IMR-90 (cell line): ENCODE results near the gene SV2B. TPM values are rescaled to one million over a fixed set of nuclear protein-coding genes. Genes with fewer than 3 reads are reported as not detected.

Experiments used
- ATAC-seq: fragments of 200-7000 bp; cut with Tn5 transposase; 2 replicates; pipeline ENCODE4 v1.9.1; 2020; ENCODE audit warnings: low read depth, mild to moderate bottlenecking, moderate library complexity
- BruUV-seq: library from RNA; stranded (reverse); fragments of 400-500 nt; replicated peaks from 2 replicates; lab custom pipeline; 2021; lab: Mats Ljungman, UMichigan
- CTCF ChIA-PET: fragments of 300-600 bp; formaldehyde crosslinking; extraction: SDS; loops from one replicate; lab custom pipeline; 2021; ENCODE audit warnings: antibody characterized with exemption; lab: Yijun Ruan, JAX
- POLR2A ChIA-PET: fragments of 300-600 bp; sonication (Branson Sonifier 250); formaldehyde crosslinking; loops from one replicate; lab custom pipeline; 2022; ENCODE audit warnings: antibody characterized with exemption; ENCODE audit not compliant: unreplicated experiment; lab: Charles Lee
- DNase-seq: peaks from one replicate; pipeline ENCODE4 v3.0.0; 2013
- H2AFZ ChIP-seq: replicated peaks from 2 replicates; pipeline ENCODE3; 2013; ENCODE audit warnings: low read length, mild to moderate bottlenecking; ENCODE audit not compliant: poor library complexity
- H2AK5ac ChIP-seq: 2 replicates; pipeline ENCODE4 v1.6.1; 2013; ENCODE audit warnings: low read depth, low read length, inconsistent platforms
- H2AK9ac ChIP-seq: replicated peaks from 2 replicates; pipeline ENCODE3; 2013; ENCODE audit warnings: mild to moderate bottlenecking, low read depth, low read length, moderate library complexity; ENCODE audit not compliant: poor library complexity
- H2BK120ac ChIP-seq: 2 replicates; pipeline ENCODE4 v1.6.1; 2013; ENCODE audit warnings: low read depth, low read length, inconsistent platforms
- H2BK15ac ChIP-seq: 3 replicates; pipeline ENCODE4 v1.6.1; 2013; ENCODE audit warnings: low read depth, low read length, inconsistent platforms
- H2BK20ac ChIP-seq: 2 replicates; pipeline ENCODE4 v1.6.1; 2013; ENCODE audit warnings: low read depth, mild to moderate bottlenecking, inconsistent platforms, low read length, moderate library complexity
- H2BK5ac ChIP-seq: 2 replicates; pipeline ENCODE4 v1.6.1; 2013; ENCODE audit warnings: mild to moderate bottlenecking, low read depth, low read length, inconsistent platforms; ENCODE audit not compliant: poor library complexity, severe bottlenecking
- H3K14ac ChIP-seq: replicated peaks from 2 replicates; pipeline ENCODE4 v1.6.1; 2013; ENCODE audit warnings: low read depth, low read length, inconsistent platforms
- H3K18ac ChIP-seq: 2 replicates; pipeline ENCODE4 v1.6.1; 2013; ENCODE audit warnings: low read depth, low read length, control low read depth
- H3K23ac ChIP-seq: 2 replicates; pipeline ENCODE4 v1.6.1; 2013; ENCODE audit warnings: low read depth, low read length, inconsistent platforms
- H3K27ac ChIP-seq: 2 replicates; pipeline ENCODE4 v1.5.1; 2013; ENCODE audit warnings: mild to moderate bottlenecking, control low read depth, low read length; ENCODE audit not compliant: insufficient read depth
- H3K27me3 ChIP-seq: 2 replicates; pipeline ENCODE4 v1.6.1; 2013; ENCODE audit warnings: low read length; ENCODE audit not compliant: control insufficient read depth, insufficient read depth
- H3K36me3 ChIP-seq: 2 replicates; pipeline ENCODE4 v1.6.1; 2013; ENCODE audit warnings: low read length, mixed read lengths; ENCODE audit not compliant: control insufficient read depth, insufficient read depth
- H3K4ac ChIP-seq: 2 replicates; pipeline ENCODE4 v1.6.1; 2013; ENCODE audit warnings: low read depth, low read length, inconsistent platforms
- H3K4me1 ChIP-seq: 2 replicates; pipeline ENCODE4 v1.6.1; 2013; ENCODE audit warnings: low read length, mixed read lengths; ENCODE audit not compliant: control insufficient read depth, insufficient read depth
- H3K4me2 ChIP-seq: 2 replicates; pipeline ENCODE4 v1.6.1; 2013; ENCODE audit warnings: low read depth, mild to moderate bottlenecking, control low read depth, low read length, moderate library complexity
- H3K4me3 ChIP-seq: 2 replicates; pipeline ENCODE4 v1.5.1; 2013; ENCODE audit warnings: low read depth, mild to moderate bottlenecking, control low read depth, low read length, moderate library complexity; ENCODE audit not compliant: insufficient read depth
- H3K56ac ChIP-seq: 2 replicates; pipeline ENCODE4 v1.6.1; 2013; ENCODE audit warnings: low read length, inconsistent platforms; ENCODE audit not compliant: insufficient read depth; ENCODE audit errors: extremely low read depth
- H3K79me1 ChIP-seq, 2 experiments: 2 replicates each; pipeline ENCODE4 v1.6.1; 2013; ENCODE audit warnings: low read length in 2 of 2, inconsistent platforms in 1 of 2, low read depth in 1 of 2
- H3K9ac ChIP-seq: 2 replicates; pipeline ENCODE4 v1.6.1; 2013; ENCODE audit warnings: low read depth, low read length, control low read depth
- H3K9me1 ChIP-seq: 2 replicates; pipeline ENCODE4 v1.6.1; 2013; ENCODE audit warnings: low read length, inconsistent platforms; ENCODE audit not compliant: insufficient read depth
- H3K9me3 ChIP-seq: 2 replicates; pipeline ENCODE4 v1.6.1; 2013; ENCODE audit warnings: low read length; ENCODE audit not compliant: control insufficient read depth, insufficient read depth
- H4K20me1 ChIP-seq: 2 replicates; pipeline ENCODE4 v1.6.1; 2013; ENCODE audit warnings: low read length, inconsistent platforms; ENCODE audit not compliant: insufficient read depth
- H4K5ac ChIP-seq: 2 replicates; pipeline ENCODE4 v1.6.1; 2013; ENCODE audit warnings: mild to moderate bottlenecking, low read depth, low read length, control low read depth
- H4K8ac ChIP-seq, 2 experiments: 2 replicates each; pipeline ENCODE4 v1.6.1; 2013; ENCODE audit warnings: low read depth in 2 of 2, low read length in 2 of 2, control low read depth in 1 of 2, inconsistent platforms in 1 of 2
- H4K91ac ChIP-seq: 2 replicates; pipeline ENCODE4 v1.6.1; 2013; ENCODE audit warnings: low read depth, low read length, inconsistent platforms; ENCODE audit not compliant: insufficient read depth
- CHD1 ChIP-seq: IDR thresholded peaks from 2 replicates; pipeline ENCODE4 v1.6.1; 2012; ENCODE audit warnings: low read depth, low read length, improper control_type of control experiment
- FOS ChIP-seq: fragments of 150-350 bp; IDR thresholded peaks from 2 replicates; pipeline ENCODE4 v1.6.1; 2016; ENCODE audit warnings: low read depth, low read length
- MAZ ChIP-seq: IDR thresholded peaks from 2 replicates; pipeline ENCODE4 v1.6.1; 2012; ENCODE audit warnings: low read depth, mild to moderate bottlenecking, low read length, improper control_type of control experiment, moderate library complexity, borderline replicate concordance
- WGBS, 2 experiments: methylation state at CpG; one replicate each; pipeline versions ENCODE4 v1.1.5 to v1.1.7; 2013; ENCODE audit warnings: missing lambda C conversion rate in 2 of 2; ENCODE audit not compliant: insufficient read length in 1 of 2; ENCODE audit errors: extremely low coverage in 2 of 2; 5-methylcytosine and 5-hydroxymethylcytosine counted together
- dilution Hi-C: fragments of 300-500 bp; cut with HindIII; formaldehyde crosslinking; loops from one replicate; pipeline ENCODE4 v1.14.3; 2018; ENCODE audit warnings: low sequenced_read_pairs; ENCODE audit not compliant: unreplicated experiment
- in situ Hi-C: fragments of 300-500 bp; cut with MboI; formaldehyde crosslinking; loops from 3 replicates; pipeline ENCODE4 v1.14.3; 2019; ENCODE audit warnings: low sequenced_read_pairs, inconsistent platforms, mixed read lengths
- intact Hi-C: fragments of 100-400 bp; cut with micrococcal nuclease; formaldehyde crosslinking; loops from 2 replicates; pipeline ENCODE4 v1.10.0; 2022
- polyA plus RNA-seq, 3 experiments: library from polyadenylated mRNA; depleted of rRNA; stranded (reverse); fragments of >200 nt; gene quantifications; 2 replicates each; pipeline ENCODE4 v1.2.3, GENCODE V29; 2012; ENCODE audit warnings: low replicate concordance in 1 of 3
- total RNA-seq: library from RNA; depleted of rRNA; stranded (reverse); fragments of >200 nt; gene quantifications from 2 replicates; pipeline ENCODE4 v1.2.3, GENCODE V29; 2012

SV2B gene
- total and polyA plus RNA-seq, 2 of the 4 experiments (the other 2 are of a cell fraction): not detected

- Histone ChIP-seq H2AFZ (no peak overlapping the region), H2BK5ac (no peak overlapping the region), H3K4me2 (no peak overlapping the region), H3K18ac (no peak overlapping the region), H4K5ac (no peak overlapping the region), H2BK120ac (no peak overlapping the region), H3K79me1 (no peaks in the 10 kb centered on the region), H4K20me1 (no peaks in the 10 kb centered on the region), H3K4ac (no peak overlapping the region), H3K23ac (no peak overlapping the region), H3K4me3 (no peak overlapping the region), H3K27me3 (no peaks in the 10 kb centered on the region; the same call in 1 of the 2 replicates), H4K91ac (no peak overlapping the region), H2BK15ac (no peak overlapping the region), H3K4me1 (no peaks in the 10 kb centered on the region), H3K27ac (no peak overlapping the region), H3K56ac (no peak overlapping the region), H3K36me3 (no peaks in the 10 kb centered on the region), H2AK9ac (no peak overlapping the region), H2AK5ac (no peak overlapping the region), H3K9ac (no peak overlapping the region), H3K9me3 (no peaks in the 10 kb centered on the region), H4K8ac (no peak overlapping the region), H2BK20ac (no peak overlapping the region), H3K9me1 (no peaks in the 10 kb centered on the region), H3K14ac (no peak overlapping the region)
- POLR2A ChIA-PET: no interaction called here
- in situ Hi-C loops: no loop called here
- CTCF ChIA-PET: interaction anchor here (0.8 kb wide), 1 partner anchor 10 kb away, joined by 3 read pairs; no protein-coding TSS in a partner anchor
- no TSS peak for BruUV-seq
- TF ChIP-seq MAZ (no peak), FOS (no peak), CHD1 (no peak)
- dilution Hi-C loops: no loop called here
- ATAC-seq (no peak), DNase-seq (no peak)
- intact Hi-C loops: no loop called here
- 0% methylated on average over 1 of the region's 6 CpGs; no CpG with 5 or more reads in 1 of the 2 experiments for WGBS, 2 experiments
These were observed 198.0 kb downstream of the SV2B start for GRCh38 chr15:91298101-91298500.
